ENCODE results near the gene COL15A1. TPM values are rescaled to one million over a fixed set of nuclear protein-coding genes. Genes with fewer than 3 reads are reported as not detected.

The COL15A1 gene
- total RNA-seq, 1 experiment from 2014 or later, result not detected

- no peak for DNase-seq
- Histone ChIP-seq H3K23me2 (ENCODE audit: insufficient read length, low read depth, low read length, poor library complexity, severe bottlenecking) (no peaks in the 10 kb centered on the region), H3K9ac (ENCODE audit: extremely low read depth, insufficient read length, low read length) (no peak overlapping the region), H3K14ac (ENCODE audit: insufficient read depth, low read length) (no peak overlapping the region), H3K56ac (ENCODE audit: insufficient read length, low read depth, low read length) (no peak overlapping the region), H4K5ac (ENCODE audit: insufficient read length, low read depth, low read length) (no peak overlapping the region), H3K79me1 (ENCODE audit: insufficient read depth, low read depth, low read length, poor library complexity, severe bottlenecking) (no peaks in the 10 kb centered on the region), H4K8ac (replicated peaks; ENCODE audit: insufficient read length, low read depth, low read length) (no peak overlapping the region), H3K9me3 (ENCODE audit: control insufficient read depth, low read depth, low read length) (peaks cover 8% of the 10 kb centered on the region), H3K4me2 (ENCODE audit: insufficient read depth, insufficient read length, low read length) (no peak overlapping the region), H3K18ac (ENCODE audit: insufficient read length, low read depth, low read length) (no peak overlapping the region), H2BK20ac (ENCODE audit: low read depth, low read length, poor library complexity, severe bottlenecking) (no peak overlapping the region), H2AFZ (ENCODE audit: low read length) (no peak overlapping the region), H2BK12ac (ENCODE audit: insufficient read length, low read depth, low read length) (no peak overlapping the region), H2BK15ac (ENCODE audit: low read depth, low read length) (no peak overlapping the region), H3K4ac (ENCODE audit: low read depth, low read length) (no peak overlapping the region), H2BK120ac (ENCODE audit: low read depth, low read length, poor library complexity, severe bottlenecking) (no peak overlapping the region), H3K27ac (ENCODE audit: insufficient read length, low read depth, low read length) (no peak overlapping the region), H3T11ph (ENCODE audit: low read length) (no peak overlapping the region), H3K27me3 (ENCODE audit: insufficient read depth, low read length) (no peaks in the 10 kb centered on the region), H4K91ac (ENCODE audit: insufficient read length, low read depth, low read length) (no peak overlapping the region), H3K23ac (ENCODE audit: insufficient read length, low read depth, low read length) (no peak overlapping the region), H2BK5ac (ENCODE audit: insufficient read length, low read length) (no peak overlapping the region), H2AK5ac (ENCODE audit: insufficient read length, low read length) (no peak overlapping the region), H3K4me1 (ENCODE audit: insufficient read depth, low read length) (no peaks in the 10 kb centered on the region), H3K79me2 (ENCODE audit: insufficient read depth, low read length) (no peaks in the 10 kb centered on the region), H4K20me1 (ENCODE audit: control insufficient read depth, insufficient read depth, insufficient read length) (no peaks in the 10 kb centered on the region)
- Mint-ChIP-seq H3K4me3 (no peak overlapping the region), H3K4me1 (peaks cover 9% of the 10 kb centered on the region in 2 experiments), H3K9me3 (peaks cover 35 to 38% of the 10 kb centered on the region in 2 experiments), H3K27me3 (ENCODE audit: low read depth) (peaks cover 1% of the 10 kb centered on the region), H3K36me3 (ENCODE audit: insufficient read depth in 1 of 3, low read depth in 3 of 3) (peaks cover 4 to 14% (median 6%) of the 10 kb centered on the region in 3 experiments; a peak in 6 of 7 replicates), H3K27ac (no peak overlapping the region)
- TF ChIP-seq CTCF (conservative IDR thresholded peaks at IDR 0.05), result no peak
- no CpG with 5 or more reads among the region's 1 CpG for WGBS (ENCODE audit: extremely low coverage, insufficient read length, low lambda C conversion rate)
Measured at GRCh38 chr9:99006511-99006910, 62.8 kb downstream of the COL15A1 start.
